ENCODE data around the gene S100A10.

DNA sequence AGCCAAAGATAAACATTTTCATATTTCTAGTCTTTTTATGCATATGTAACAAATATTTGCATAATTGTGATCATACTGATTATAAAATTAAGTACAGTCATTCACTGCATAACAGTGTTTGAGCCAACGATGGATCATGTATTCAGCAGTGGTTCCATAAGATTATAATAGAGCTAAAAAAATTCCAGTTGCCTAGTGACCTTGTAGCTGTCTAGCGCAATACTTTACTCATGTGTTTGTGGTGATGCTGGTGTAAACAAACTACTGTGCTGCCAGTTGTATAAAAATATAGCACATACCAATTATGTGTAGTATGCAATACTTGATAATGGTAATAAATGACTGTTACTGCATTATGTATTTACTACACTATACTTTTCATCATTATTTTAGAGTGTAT is 2.1 kb upstream of the S100A10 start:
- TF ChIP-seq, protein P1, sequence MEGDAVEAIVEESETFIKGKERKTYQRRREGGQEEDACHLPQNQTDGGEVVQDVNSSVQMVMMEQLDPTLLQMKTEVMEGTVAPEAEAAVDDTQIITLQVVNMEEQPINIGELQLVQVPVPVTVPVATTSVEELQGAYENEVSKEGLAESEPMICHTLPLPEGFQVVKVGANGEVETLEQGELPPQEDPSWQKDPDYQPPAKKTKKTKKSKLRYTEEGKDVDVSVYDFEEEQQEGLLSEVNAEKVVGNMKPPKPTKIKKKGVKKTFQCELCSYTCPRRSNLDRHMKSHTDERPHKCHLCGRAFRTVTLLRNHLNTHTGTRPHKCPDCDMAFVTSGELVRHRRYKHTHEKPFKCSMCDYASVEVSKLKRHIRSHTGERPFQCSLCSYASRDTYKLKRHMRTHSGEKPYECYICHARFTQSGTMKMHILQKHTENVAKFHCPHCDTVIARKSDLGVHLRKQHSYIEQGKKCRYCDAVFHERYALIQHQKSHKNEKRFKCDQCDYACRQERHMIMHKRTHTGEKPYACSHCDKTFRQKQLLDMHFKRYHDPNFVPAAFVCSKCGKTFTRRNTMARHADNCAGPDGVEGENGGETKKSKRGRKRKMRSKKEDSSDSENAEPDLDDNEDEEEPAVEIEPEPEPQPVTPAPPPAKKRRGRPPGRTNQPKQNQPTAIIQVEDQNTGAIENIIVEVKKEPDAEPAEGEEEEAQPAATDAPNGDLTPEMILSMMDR (conservative IDR thresholded peaks at IDR 0.05; ENCODE audit: low read depth in 2 of 2) = no peak
- TF ChIP-seq POLR2AphosphoS5 (IDR thresholded peaks at IDR 0.05; ENCODE audit: low read depth) = no peak
